ENCODE measurements around the gene ZNF678.

ZNF678 gene

DNA sequence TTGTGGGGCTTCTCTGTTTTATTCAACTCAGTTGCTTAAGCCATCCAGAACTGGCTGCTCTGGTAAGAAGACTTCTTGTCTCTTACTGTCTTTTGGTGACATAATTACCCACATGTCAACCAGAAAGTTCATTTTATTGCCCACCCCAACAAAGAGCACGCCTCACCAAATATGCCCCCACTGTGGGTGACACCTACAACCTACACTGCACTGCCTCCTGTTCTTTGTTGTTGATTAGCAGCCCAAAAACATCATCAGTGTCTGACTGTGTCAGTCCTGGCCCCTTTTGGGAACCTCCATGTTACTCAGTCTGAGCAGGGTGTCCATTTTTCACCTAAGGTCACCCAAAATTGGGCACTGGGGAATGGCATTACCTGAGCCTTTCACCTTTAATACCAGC is 49.3 kb downstream of the ZNF678 start:
- H3K27me3 ChIP-seq (ENCODE audit: control insufficient read depth, low read length) = no peaks in the 10 kb centered on the region
- H3K4me2 ChIP-seq (ENCODE audit: low read length) = no peak overlapping the region
- no peaks in the 10 kb centered on the region; the same call in 1 of the 2 replicates for H3K9me3 ChIP-seq (ENCODE audit: control insufficient read depth, insufficient read depth, low read length)
- no peaks in the 10 kb centered on the region for H3K4me1 ChIP-seq (ENCODE audit: control insufficient read depth, low read length)
- H3K79me2 ChIP-seq (ENCODE audit: control insufficient read depth, low read length) = no peaks in the 10 kb centered on the region
- no peaks in the 10 kb centered on the region for H4K20me1 ChIP-seq (ENCODE audit: control insufficient read depth, insufficient read depth, low read depth, low read length)
- H3K4me3 ChIP-seq (ENCODE audit: low read length) = no peak overlapping the region
- no peaks in the 10 kb centered on the region for H3F3A ChIP-seq (ENCODE audit: control insufficient read depth, insufficient read depth)
- no peaks in the 10 kb centered on the region for H3K9me2 ChIP-seq (replicated peaks; ENCODE audit: control insufficient read depth, low read length)
- TF ChIP-seq EZH2phosphoT487 (IDR thresholded peaks at IDR 0.05; ENCODE audit: borderline replicate concordance, low read length) = no peak
- TF ChIP-seq, protein P1, sequence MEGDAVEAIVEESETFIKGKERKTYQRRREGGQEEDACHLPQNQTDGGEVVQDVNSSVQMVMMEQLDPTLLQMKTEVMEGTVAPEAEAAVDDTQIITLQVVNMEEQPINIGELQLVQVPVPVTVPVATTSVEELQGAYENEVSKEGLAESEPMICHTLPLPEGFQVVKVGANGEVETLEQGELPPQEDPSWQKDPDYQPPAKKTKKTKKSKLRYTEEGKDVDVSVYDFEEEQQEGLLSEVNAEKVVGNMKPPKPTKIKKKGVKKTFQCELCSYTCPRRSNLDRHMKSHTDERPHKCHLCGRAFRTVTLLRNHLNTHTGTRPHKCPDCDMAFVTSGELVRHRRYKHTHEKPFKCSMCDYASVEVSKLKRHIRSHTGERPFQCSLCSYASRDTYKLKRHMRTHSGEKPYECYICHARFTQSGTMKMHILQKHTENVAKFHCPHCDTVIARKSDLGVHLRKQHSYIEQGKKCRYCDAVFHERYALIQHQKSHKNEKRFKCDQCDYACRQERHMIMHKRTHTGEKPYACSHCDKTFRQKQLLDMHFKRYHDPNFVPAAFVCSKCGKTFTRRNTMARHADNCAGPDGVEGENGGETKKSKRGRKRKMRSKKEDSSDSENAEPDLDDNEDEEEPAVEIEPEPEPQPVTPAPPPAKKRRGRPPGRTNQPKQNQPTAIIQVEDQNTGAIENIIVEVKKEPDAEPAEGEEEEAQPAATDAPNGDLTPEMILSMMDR (IDR thresholded peaks at IDR 0.05; ENCODE audit: low read depth, low read length, poor library complexity, severe bottlenecking) = no peak
- H3K27ac ChIP-seq (ENCODE audit: low read depth, low read length) = no peak overlapping the region
- H3K36me3 ChIP-seq (ENCODE audit: control insufficient read depth, low read length) = peaks cover 4% of the 10 kb centered on the region; the same call in 1 of the 2 replicates

DNA sequence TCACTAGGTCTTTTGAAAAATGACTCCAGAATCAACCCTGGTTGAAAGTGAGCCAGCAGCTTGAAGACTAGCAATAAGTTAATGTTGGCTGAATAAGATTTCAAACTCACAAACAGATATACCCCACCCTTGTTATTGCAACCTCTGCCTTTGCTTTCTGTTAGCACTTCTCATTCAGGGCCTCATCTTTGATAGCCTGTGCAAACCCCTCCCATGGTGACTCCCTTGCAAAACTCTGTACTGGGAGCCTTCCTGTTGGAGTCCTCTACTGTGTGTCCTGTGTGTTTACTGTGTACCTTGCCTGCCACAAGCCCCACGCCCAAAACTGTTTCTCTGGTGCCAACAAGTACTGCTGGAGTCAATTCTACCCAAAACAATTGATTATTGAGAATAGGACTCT is 50.2 kb downstream of the ZNF678 start:
- Histone ChIP-seq H3F3A (ENCODE audit: control insufficient read depth, insufficient read depth) (no peaks in the 10 kb centered on the region), H3K27ac (ENCODE audit: low read depth, low read length) (no peak overlapping the region), H3K4me2 (ENCODE audit: low read length) (no peak overlapping the region), H3K4me3 (ENCODE audit: low read length) (no peak overlapping the region), H3K9me3 (ENCODE audit: control insufficient read depth, insufficient read depth, low read length) (peaks cover 7% of the 10 kb centered on the region; the same call in 1 of the 2 replicates), H3K36me3 (ENCODE audit: control insufficient read depth, low read length) (peaks cover 4% of the 10 kb centered on the region; the same call in 1 of the 2 replicates), H3K4me1 (ENCODE audit: control insufficient read depth, low read length) (no peaks in the 10 kb centered on the region), H3K27me3 (ENCODE audit: control insufficient read depth, low read length) (no peaks in the 10 kb centered on the region), H3K9me2 (replicated peaks; ENCODE audit: control insufficient read depth, low read length) (no peaks in the 10 kb centered on the region), H4K20me1 (ENCODE audit: control insufficient read depth, insufficient read depth, low read depth, low read length) (no peaks in the 10 kb centered on the region), H3K79me2 (ENCODE audit: control insufficient read depth, low read length) (no peaks in the 10 kb centered on the region)
- TF ChIP-seq, protein P1 (IDR thresholded peaks at IDR 0.05; ENCODE audit: low read depth, low read length, poor library complexity, severe bottlenecking) = no peak
- TF ChIP-seq EZH2phosphoT487 (IDR thresholded peaks at IDR 0.05; ENCODE audit: borderline replicate concordance, low read length) = no peak

DNA sequence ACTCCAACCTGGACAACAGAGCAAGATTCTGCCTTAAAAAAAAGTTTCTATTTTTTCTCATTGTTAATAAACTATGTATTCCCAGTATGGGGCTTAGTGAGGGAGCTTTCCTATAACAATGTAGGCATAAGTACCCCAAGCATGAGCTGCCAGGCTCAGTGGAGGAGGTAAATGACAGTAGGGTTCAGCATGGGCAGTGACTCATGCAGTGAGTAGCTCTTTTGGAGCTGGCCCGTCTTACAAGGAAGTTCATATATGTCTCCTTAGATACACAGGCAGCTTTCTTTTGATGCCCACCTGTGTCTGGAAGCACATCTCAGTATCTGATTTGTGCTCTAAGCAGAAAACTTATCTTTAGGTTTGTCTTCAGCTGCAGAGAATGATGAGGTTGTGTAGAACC is 57.9 kb downstream of the ZNF678 start:
- H3F3A ChIP-seq (ENCODE audit: control insufficient read depth, insufficient read depth) = no peaks in the 10 kb centered on the region
- H3K36me3 ChIP-seq (ENCODE audit: control insufficient read depth, low read length) = no peaks in the 10 kb centered on the region
- TF ChIP-seq, protein P1 (IDR thresholded peaks at IDR 0.05; ENCODE audit: low read depth, low read length, poor library complexity, severe bottlenecking) = no peak
- no peak for TF ChIP-seq EZH2phosphoT487 (IDR thresholded peaks at IDR 0.05; ENCODE audit: borderline replicate concordance, low read length)
- no peak overlapping the region for H3K4me3 ChIP-seq (ENCODE audit: low read length)
- H3K27ac ChIP-seq (ENCODE audit: low read depth, low read length) = no peak overlapping the region
- no peaks in the 10 kb centered on the region for H3K79me2 ChIP-seq (ENCODE audit: control insufficient read depth, low read length)
- no peaks in the 10 kb centered on the region for H3K27me3 ChIP-seq (ENCODE audit: control insufficient read depth, low read length)
- H3K9me2 ChIP-seq (replicated peaks; ENCODE audit: control insufficient read depth, low read length) = no peaks in the 10 kb centered on the region
- no peaks in the 10 kb centered on the region for H3K4me1 ChIP-seq (ENCODE audit: control insufficient read depth, low read length)
- no peaks in the 10 kb centered on the region for H4K20me1 ChIP-seq (ENCODE audit: control insufficient read depth, insufficient read depth, low read depth, low read length)
- peaks cover 7% of the 10 kb centered on the region; the same call in 1 of the 2 replicates for H3K9me3 ChIP-seq (ENCODE audit: control insufficient read depth, insufficient read depth, low read length)
- H3K4me2 ChIP-seq (ENCODE audit: low read length) = no peak overlapping the region

Data from DOHH2 (cell line).